ENCODE results near the gene FGF1.

FGF1 gene

GRCh38 chr5:142642427-142642826 is 43.5 kb downstream of the FGF1 start:
- no peak for DNase-seq (ENCODE audit: low read depth)

GRCh38 chr5:142641711-142642110 is 44.2 kb downstream of the FGF1 start:
- no peak for DNase-seq (ENCODE audit: low read depth)

- no peak for DNase-seq (ENCODE audit: low read depth)
These were observed 45.4 kb downstream of the FGF1 start for GRCh38 chr5:142640316-142641005.

- DNase-seq (ENCODE audit: low read depth), result no peak
These were observed 46.4 kb downstream of the FGF1 start for GRCh38 chr5:142639455-142639854.

GRCh38 chr5:142637871-142638270 is 48.0 kb downstream of the FGF1 start:
- DNase-seq (ENCODE audit: low read depth), result no peak

GRCh38 chr5:142636698-142637324 is 49.1 kb downstream of the FGF1 start:
- no peak for DNase-seq (ENCODE audit: low read depth)

GRCh38 chr5:142636093-142636492 is 49.8 kb downstream of the FGF1 start:
- DNase-seq (ENCODE audit: low read depth), result no peak

- no peak for DNase-seq (ENCODE audit: low read depth)
These were observed 51.5 kb downstream of the FGF1 start for GRCh38 chr5:142634216-142635011.

GRCh38 chr5:142630927-142631539 is 54.9 kb downstream of the FGF1 start:
- no peak for DNase-seq (ENCODE audit: low read depth)

- no peak for DNase-seq (ENCODE audit: low read depth)
These were observed 58.3 kb downstream of the FGF1 start for GRCh38 chr5:142627383-142628217.

- no peak for DNase-seq (ENCODE audit: low read depth)
These were observed 59.1 kb downstream of the FGF1 start for GRCh38 chr5:142626786-142627185.

GRCh38 chr5:142626099-142626498 is 59.8 kb downstream of the FGF1 start:
- no peak for DNase-seq (ENCODE audit: low read depth)

GRCh38 chr5:142621227-142621626 is 64.7 kb downstream of the FGF1 start:
- DNase-seq (ENCODE audit: low read depth), result no peak

GRCh38 chr5:142619815-142620214 is 66.1 kb downstream of the FGF1 start:
- DNase-seq (ENCODE audit: low read depth), result no peak

GRCh38 chr5:142618130-142618523 is 67.8 kb downstream of the FGF1 start:
- no peak for DNase-seq (ENCODE audit: low read depth)

GRCh38 chr5:142617416-142618129 is 68.3 kb downstream of the FGF1 start:
- DNase-seq (ENCODE audit: low read depth), result no peak

GRCh38 chr5:142615948-142616347 is 69.9 kb downstream of the FGF1 start:
- no peak for DNase-seq (ENCODE audit: low read depth)

- no peak for DNase-seq (ENCODE audit: low read depth)
These were observed 71.8 kb downstream of the FGF1 start for GRCh38 chr5:142614054-142614453.

- no peak for DNase-seq (ENCODE audit: low read depth)
These were observed 72.6 kb downstream of the FGF1 start for GRCh38 chr5:142613271-142613671.

GRCh38 chr5:142612494-142613270 is 73.2 kb downstream of the FGF1 start:
- no peak for DNase-seq (ENCODE audit: low read depth)
